Chondrocyte (in vitro differentiated cells): ENCODE results near the gene CADM1. TPM values are rescaled to one million over a fixed set of nuclear protein-coding genes. Genes with fewer than 3 reads are reported as not detected.

Source experiments
- DNase-seq: peaks from one replicate; pipeline ENCODE4 v3.0.0; 2021; ENCODE audit warnings: mixed read lengths, low spot score
- H3K27ac Mint-ChIP-seq: one replicate; pipeline ENCODE4 v1.8.0; 2021; ENCODE audit warnings: mild to moderate bottlenecking, moderate library complexity, mixed read lengths; ENCODE audit not compliant: unreplicated experiment
- H3K27me3 Mint-ChIP-seq: 2 replicates; pipeline ENCODE4 v1.8.0; 2021; ENCODE audit warnings: low read depth, mixed read lengths
- H3K36me3 Mint-ChIP-seq: 2 replicates; pipeline ENCODE4 v1.8.0; 2021; ENCODE audit warnings: low read depth, mixed read lengths
- H3K4me1 Mint-ChIP-seq: 2 replicates; pipeline ENCODE4 v1.8.0; 2021; ENCODE audit warnings: low read depth, mild to moderate bottlenecking, mixed read lengths
- H3K4me3 Mint-ChIP-seq: one replicate; pipeline ENCODE4 v1.8.0; 2021; ENCODE audit warnings: mild to moderate bottlenecking, moderate library complexity, mixed read lengths; ENCODE audit not compliant: unreplicated experiment
- H3K9me3 Mint-ChIP-seq: 2 replicates; pipeline ENCODE4 v1.8.0; 2021; ENCODE audit warnings: low read depth, mixed read lengths
- total RNA-seq: library from RNA; stranded (reverse); gene quantifications from 3 replicates; pipeline ENCODE4 v1.2.1, GENCODE V29; 2021
- TF ChIP-seq, protein P1 (sequence below): fragments of 200-600 bp; sonication (generic); IDR thresholded peaks from 2 replicates; pipeline ENCODE4 v1.5.0; 2021; ENCODE audit warnings: antibody characterized with exemption, mild to moderate bottlenecking, moderate library complexity

The CADM1 gene
- total RNA-seq, 1 donor from 2014 or later: 29.0 TPM

DNA sequence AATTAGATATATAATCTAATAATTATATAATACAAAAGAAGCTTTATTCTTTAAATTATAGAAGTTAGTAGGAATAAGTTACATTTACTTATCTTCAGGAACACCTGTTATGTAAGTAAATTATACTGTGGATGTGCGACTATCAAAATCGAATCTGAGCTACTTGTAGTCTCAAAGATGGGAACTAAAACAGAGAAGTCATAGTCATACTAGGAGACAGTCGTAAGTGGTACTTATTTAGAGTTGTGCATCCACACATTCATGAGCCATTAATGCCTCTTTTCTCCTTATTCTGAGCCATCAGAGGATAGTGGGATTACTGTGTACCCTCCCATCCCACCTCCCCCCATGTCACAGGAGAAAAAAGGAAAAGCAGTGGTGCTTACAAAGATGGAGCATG is 114.4 kb downstream of the CADM1 start:
- H3K9me3 Mint-ChIP-seq: no peaks in the 10 kb centered on the region
- no peaks in the 10 kb centered on the region for H3K27me3 Mint-ChIP-seq
- H3K36me3 Mint-ChIP-seq: no peaks in the 10 kb centered on the region
- H3K27ac Mint-ChIP-seq: no peak overlapping the region
- H3K4me3 Mint-ChIP-seq: no peak overlapping the region
- peaks cover 18% of the 10 kb centered on the region for H3K4me1 Mint-ChIP-seq
- TF ChIP-seq, protein P1, sequence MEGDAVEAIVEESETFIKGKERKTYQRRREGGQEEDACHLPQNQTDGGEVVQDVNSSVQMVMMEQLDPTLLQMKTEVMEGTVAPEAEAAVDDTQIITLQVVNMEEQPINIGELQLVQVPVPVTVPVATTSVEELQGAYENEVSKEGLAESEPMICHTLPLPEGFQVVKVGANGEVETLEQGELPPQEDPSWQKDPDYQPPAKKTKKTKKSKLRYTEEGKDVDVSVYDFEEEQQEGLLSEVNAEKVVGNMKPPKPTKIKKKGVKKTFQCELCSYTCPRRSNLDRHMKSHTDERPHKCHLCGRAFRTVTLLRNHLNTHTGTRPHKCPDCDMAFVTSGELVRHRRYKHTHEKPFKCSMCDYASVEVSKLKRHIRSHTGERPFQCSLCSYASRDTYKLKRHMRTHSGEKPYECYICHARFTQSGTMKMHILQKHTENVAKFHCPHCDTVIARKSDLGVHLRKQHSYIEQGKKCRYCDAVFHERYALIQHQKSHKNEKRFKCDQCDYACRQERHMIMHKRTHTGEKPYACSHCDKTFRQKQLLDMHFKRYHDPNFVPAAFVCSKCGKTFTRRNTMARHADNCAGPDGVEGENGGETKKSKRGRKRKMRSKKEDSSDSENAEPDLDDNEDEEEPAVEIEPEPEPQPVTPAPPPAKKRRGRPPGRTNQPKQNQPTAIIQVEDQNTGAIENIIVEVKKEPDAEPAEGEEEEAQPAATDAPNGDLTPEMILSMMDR: no peak
- no peak for DNase-seq

DNA sequence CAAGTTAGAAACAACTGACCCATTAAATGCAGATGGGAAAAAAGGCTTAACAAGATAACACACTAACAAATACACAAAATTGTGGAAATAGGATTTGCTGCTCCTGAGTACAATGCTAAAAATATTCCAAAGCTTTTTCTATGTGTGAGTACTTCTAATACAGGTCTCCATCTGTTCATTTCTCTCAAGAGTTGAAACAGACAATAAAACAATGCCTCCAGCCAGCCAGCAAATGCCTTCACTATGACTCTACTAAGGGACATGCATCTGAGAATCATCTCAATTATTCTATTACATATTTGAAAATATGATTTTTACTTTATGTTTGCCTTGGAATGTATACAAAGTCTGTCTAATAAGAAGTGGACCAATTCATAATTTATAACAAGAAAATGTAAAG is 119.0 kb downstream of the CADM1 start:
- no peaks in the 10 kb centered on the region for H3K36me3 Mint-ChIP-seq
- no peak overlapping the region for H3K4me3 Mint-ChIP-seq
- no peak overlapping the region for H3K27ac Mint-ChIP-seq
- no peaks in the 10 kb centered on the region for H3K27me3 Mint-ChIP-seq
- TF ChIP-seq, protein P1: no peak
- peaks cover 21% of the 10 kb centered on the region for H3K4me1 Mint-ChIP-seq
- no peak for DNase-seq
- no peaks in the 10 kb centered on the region for H3K9me3 Mint-ChIP-seq

DNA sequence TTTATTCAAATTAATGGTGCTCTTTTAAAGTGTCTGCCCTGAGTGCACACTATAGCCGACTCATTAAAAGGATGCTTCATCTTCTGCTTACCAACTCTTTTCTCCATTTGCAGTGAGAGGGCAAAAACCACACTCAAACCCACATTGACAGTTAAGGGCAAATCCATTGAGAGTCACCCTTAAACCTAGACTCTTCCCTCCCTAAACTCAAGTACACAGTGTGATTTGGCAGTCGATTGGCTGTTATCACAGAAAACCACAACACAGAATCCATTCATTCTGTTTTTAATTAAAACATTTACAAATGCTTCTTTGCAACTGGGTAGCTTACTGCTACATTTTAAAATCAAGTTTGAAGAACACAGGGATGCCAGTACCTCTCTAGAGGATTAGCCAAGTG is 120.0 kb downstream of the CADM1 start:
- H3K4me3 Mint-ChIP-seq: no peak overlapping the region
- peaks cover 21% of the 10 kb centered on the region for H3K4me1 Mint-ChIP-seq
- TF ChIP-seq, protein P1: no peak
- no peak for DNase-seq
- no peaks in the 10 kb centered on the region for H3K27me3 Mint-ChIP-seq
- no peak overlapping the region for H3K27ac Mint-ChIP-seq
- no peaks in the 10 kb centered on the region for H3K36me3 Mint-ChIP-seq
- no peaks in the 10 kb centered on the region for H3K9me3 Mint-ChIP-seq

DNA sequence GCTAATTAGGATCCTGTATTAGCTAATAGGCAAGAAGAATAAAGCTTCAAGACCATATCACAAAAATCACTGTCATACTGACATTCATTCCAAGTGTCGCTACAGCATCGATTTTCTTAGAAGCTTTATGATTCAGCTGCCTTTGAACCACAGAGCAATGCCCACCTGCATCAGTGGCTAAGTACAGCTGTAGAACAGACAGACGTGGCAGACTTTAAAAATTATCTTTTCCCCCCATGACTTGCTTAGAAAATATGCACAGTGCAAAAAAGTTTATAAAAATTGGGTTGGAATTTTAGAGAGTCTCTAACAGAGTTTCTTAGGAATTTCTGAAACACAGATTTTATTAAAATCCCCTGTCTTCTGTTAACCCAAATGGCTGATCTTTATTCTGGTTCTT is 120.8 kb downstream of the CADM1 start:
- no peak for DNase-seq
- H3K4me3 Mint-ChIP-seq: no peak overlapping the region
- H3K27ac Mint-ChIP-seq: no peak overlapping the region
- TF ChIP-seq, protein P1: no peak
- H3K9me3 Mint-ChIP-seq: no peaks in the 10 kb centered on the region
- no peaks in the 10 kb centered on the region for H3K36me3 Mint-ChIP-seq
- no peaks in the 10 kb centered on the region for H3K27me3 Mint-ChIP-seq
- peaks cover 21% of the 10 kb centered on the region for H3K4me1 Mint-ChIP-seq

DNA sequence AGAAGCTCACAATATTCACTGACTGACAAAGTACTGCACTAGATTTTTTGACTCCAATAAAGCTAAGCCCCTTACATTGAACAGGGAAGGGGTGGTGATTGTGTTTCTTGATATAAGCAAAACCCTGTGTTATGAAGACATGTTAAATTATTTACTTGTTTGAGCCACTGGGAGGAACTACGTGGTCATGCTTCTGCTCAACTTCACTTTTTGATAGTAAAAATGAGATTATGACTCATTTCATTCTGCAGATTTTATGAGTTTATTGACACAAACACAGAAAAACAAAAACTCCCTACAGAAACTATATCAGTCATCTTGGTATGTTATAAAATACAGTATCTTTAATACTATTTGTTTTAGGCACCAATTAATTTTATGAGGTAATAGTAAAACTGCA is 124.7 kb downstream of the CADM1 start:
- H3K9me3 Mint-ChIP-seq: no peaks in the 10 kb centered on the region
- H3K36me3 Mint-ChIP-seq: no peaks in the 10 kb centered on the region
- no peak for DNase-seq
- TF ChIP-seq, protein P1: peak; percentile 34
- no peak overlapping the region for H3K27ac Mint-ChIP-seq
- peaks cover 14% of the 10 kb centered on the region for H3K4me1 Mint-ChIP-seq
- no peak overlapping the region for H3K4me3 Mint-ChIP-seq
- H3K27me3 Mint-ChIP-seq: no peaks in the 10 kb centered on the region
